ENCODE results near the gene MAN1B1.

MAN1B1 gene

DNA sequence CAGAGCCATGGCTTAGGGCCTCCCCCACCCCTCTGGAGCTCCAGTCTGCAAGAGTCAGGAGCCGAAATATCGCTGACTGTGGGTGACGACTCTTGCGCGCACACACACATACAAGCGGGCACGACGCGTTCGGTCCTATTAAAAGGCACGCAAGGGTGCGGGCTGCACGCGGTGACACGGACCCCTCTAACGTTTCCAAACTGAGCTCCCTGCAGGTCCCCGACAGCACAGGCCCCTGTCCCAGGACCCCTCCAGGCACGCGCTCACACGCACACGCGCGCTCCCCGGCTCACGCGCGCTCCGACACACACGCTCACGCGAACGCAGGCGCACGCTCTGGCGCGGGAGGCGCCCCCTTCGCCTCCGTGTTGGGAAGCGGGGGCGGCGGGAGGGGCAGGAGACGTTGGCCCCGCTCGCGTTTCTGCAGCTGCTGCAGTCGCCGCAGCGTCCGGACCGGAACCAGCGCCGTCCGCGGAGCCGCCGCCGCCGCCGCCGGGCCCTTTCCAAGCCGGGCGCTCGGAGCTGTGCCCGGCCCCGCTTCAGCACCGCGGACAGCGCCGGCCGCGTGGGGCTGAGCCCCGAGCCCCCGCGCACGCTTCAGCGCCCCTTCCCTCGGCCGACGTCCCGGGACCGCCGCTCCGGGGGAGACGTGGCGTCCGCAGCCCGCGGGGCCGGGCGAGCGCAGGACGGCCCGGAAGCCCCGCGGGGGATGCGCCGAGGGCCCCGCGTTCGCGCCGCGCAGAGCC is 52.1 kb downstream of the MAN1B1 start, which contains the start of gene GRIN1:
GRIN1 (plus strand) TSS at position 433 of the 746 bp plus-strand sequence. CDS start 333 bp downstream, outside the sequence.
- TF ChIP-seq EZH2 (optimal IDR thresholded peaks at IDR 0.05; ENCODE audit: low read depth, low read length) (no peak), EZH2phosphoT487 (IDR thresholded peaks at IDR 0.05; ENCODE audit: low read length) (no peak)
- TF ChIP-seq, protein P1, sequence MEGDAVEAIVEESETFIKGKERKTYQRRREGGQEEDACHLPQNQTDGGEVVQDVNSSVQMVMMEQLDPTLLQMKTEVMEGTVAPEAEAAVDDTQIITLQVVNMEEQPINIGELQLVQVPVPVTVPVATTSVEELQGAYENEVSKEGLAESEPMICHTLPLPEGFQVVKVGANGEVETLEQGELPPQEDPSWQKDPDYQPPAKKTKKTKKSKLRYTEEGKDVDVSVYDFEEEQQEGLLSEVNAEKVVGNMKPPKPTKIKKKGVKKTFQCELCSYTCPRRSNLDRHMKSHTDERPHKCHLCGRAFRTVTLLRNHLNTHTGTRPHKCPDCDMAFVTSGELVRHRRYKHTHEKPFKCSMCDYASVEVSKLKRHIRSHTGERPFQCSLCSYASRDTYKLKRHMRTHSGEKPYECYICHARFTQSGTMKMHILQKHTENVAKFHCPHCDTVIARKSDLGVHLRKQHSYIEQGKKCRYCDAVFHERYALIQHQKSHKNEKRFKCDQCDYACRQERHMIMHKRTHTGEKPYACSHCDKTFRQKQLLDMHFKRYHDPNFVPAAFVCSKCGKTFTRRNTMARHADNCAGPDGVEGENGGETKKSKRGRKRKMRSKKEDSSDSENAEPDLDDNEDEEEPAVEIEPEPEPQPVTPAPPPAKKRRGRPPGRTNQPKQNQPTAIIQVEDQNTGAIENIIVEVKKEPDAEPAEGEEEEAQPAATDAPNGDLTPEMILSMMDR (IDR thresholded peaks at IDR 0.05; ENCODE audit: low read length), result no peak
- peaks cover 88% of the 10 kb centered on the region for H3K27me3 ChIP-seq (replicated peaks; ENCODE audit: insufficient read depth, low read length)
- H3K36me3 ChIP-seq (replicated peaks; ENCODE audit: insufficient read depth, low read length), result no peaks in the 10 kb centered on the region
- H3K27ac ChIP-seq (ENCODE audit: low read length), result no peak within 1 kb of the TSS
- DNase-seq, result no peak
- H4K20me1 ChIP-seq (ENCODE audit: insufficient read depth, low read length), result no peaks in the 10 kb centered on the region
- H2AFZ ChIP-seq (ENCODE audit: low read length), result no peak within 1 kb of the TSS
- no peak within 1 kb of the TSS for H3K4me2 ChIP-seq (ENCODE audit: low read depth, low read length)
- H3K79me2 ChIP-seq (ENCODE audit: low read length), result no peaks in the 10 kb centered on the region
- no peaks in the 10 kb centered on the region for H3K4me1 ChIP-seq (ENCODE audit: low read length)
- no peaks in the 10 kb centered on the region for H3K9me3 ChIP-seq (replicated peaks; ENCODE audit: insufficient read depth, low read length)
- no peak within 1 kb of the TSS for H3K9ac ChIP-seq (ENCODE audit: low read length)
- H3F3A ChIP-seq (ENCODE audit: insufficient read depth, low read length), result no peaks in the 10 kb centered on the region
- H3K9me2 ChIP-seq (replicated peaks; ENCODE audit: insufficient read depth, low read length), result no peaks in the 10 kb centered on the region
- H3K4me3 ChIP-seq (ENCODE audit: low read length), result no peak within 1 kb of the TSS

DNA sequence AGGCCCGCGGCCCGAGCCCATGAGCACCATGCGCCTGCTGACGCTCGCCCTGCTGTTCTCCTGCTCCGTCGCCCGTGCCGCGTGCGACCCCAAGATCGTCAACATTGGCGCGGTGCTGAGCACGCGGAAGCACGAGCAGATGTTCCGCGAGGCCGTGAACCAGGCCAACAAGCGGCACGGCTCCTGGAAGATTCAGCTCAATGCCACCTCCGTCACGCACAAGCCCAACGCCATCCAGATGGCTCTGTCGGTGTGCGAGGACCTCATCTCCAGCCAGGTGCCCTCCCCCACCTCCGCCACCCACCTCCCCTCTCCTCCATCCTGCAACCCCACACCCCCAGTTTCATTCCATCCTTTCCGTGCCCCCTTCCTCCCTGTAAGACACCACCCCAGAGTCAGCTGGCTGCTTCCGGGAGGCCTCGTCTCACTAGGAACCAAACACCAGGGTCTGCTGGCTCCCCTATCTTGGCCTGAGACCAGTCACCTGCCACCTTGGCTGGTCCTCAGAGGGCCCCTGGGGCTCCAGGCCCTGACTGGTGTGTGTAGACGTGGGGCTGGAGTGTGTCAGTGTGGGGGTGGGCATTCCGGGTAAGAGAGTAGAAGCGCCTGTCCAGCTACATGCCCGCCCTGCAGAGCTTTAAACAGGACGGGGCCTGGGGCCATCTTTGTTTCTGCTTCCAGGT is 52.8 kb downstream of the MAN1B1 start:
- H3K36me3 ChIP-seq (replicated peaks; ENCODE audit: insufficient read depth, low read length), result no peaks in the 10 kb centered on the region
- H3K27ac ChIP-seq (ENCODE audit: low read length), result no peak overlapping the region
- H3K4me3 ChIP-seq (ENCODE audit: low read length), result no peak overlapping the region
- no peak for DNase-seq
- no peak overlapping the region for H3K4me2 ChIP-seq (ENCODE audit: low read depth, low read length)
- H3K27me3 ChIP-seq (replicated peaks; ENCODE audit: insufficient read depth, low read length), result peaks cover 84% of the 10 kb centered on the region
- TF ChIP-seq EZH2phosphoT487 (IDR thresholded peaks at IDR 0.05; ENCODE audit: low read length), result no peak
- TF ChIP-seq, protein P1 (IDR thresholded peaks at IDR 0.05; ENCODE audit: low read length), result no peak
- no peak for TF ChIP-seq EZH2 (optimal IDR thresholded peaks at IDR 0.05; ENCODE audit: low read depth, low read length)
- H3K9me2 ChIP-seq (replicated peaks; ENCODE audit: insufficient read depth, low read length), result no peaks in the 10 kb centered on the region
- no peaks in the 10 kb centered on the region for H3F3A ChIP-seq (ENCODE audit: insufficient read depth, low read length)
- H3K79me2 ChIP-seq (ENCODE audit: low read length), result no peaks in the 10 kb centered on the region
- no peaks in the 10 kb centered on the region for H4K20me1 ChIP-seq (ENCODE audit: insufficient read depth, low read length)
- no peaks in the 10 kb centered on the region for H3K4me1 ChIP-seq (ENCODE audit: low read length)
- H2AFZ ChIP-seq (ENCODE audit: low read length), result no peak overlapping the region
- H3K9me3 ChIP-seq (replicated peaks; ENCODE audit: insufficient read depth, low read length), result no peaks in the 10 kb centered on the region
- no peak overlapping the region for H3K9ac ChIP-seq (ENCODE audit: low read length)

DNA sequence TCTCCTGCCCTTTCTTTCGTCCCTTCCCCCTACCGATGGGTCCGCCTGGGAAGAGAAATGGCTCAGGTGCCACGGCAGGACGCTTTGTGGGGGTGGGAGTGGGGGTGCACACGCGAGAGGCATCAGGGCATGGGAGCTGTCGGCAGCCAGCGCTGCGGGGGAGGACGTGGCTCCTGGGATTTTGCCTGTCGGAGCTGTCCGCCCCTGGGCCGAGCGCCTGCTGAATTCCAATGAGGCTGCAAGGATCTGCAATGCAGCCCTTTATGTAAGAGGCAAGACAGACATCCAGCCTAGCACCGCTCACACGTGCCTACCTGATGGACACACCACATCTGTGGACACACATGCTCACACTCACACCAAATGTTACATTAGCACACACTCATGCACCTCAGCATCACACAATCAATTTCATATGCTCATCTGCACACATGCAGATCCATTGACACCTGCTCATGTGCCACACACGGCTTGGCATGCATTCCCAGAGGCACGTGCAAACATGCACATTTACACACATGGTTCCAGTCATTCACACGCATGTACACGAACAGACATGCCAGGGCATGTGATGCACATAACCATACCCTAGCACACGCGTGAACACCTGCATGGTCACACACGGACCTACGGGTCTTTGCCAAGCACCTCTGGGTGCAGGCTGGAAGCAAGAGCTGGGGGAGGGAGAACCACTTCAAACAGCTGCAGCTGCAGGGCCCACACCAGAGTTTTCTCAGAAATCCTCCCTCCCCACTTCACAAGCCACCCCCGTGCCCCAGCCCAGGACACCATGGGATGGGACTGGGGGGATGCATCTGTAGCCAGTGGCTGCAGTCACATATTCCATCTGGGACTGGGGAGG is 53.6 kb downstream of the MAN1B1 start:
- TF ChIP-seq, protein P1 (IDR thresholded peaks at IDR 0.05; ENCODE audit: low read length), result no peak
- TF ChIP-seq EZH2 (optimal IDR thresholded peaks at IDR 0.05; ENCODE audit: low read depth, low read length), result no peak
- TF ChIP-seq EZH2phosphoT487 (IDR thresholded peaks at IDR 0.05; ENCODE audit: low read length), result no peak
- Histone ChIP-seq H4K20me1 (ENCODE audit: insufficient read depth, low read length) (no peaks in the 10 kb centered on the region), H3K27me3 (replicated peaks; ENCODE audit: insufficient read depth, low read length) (peaks cover 79% of the 10 kb centered on the region), H3K4me2 (ENCODE audit: low read depth, low read length) (no peak overlapping the region), H3K27ac (ENCODE audit: low read length) (no peak overlapping the region), H3K9me3 (replicated peaks; ENCODE audit: insufficient read depth, low read length) (no peaks in the 10 kb centered on the region), H3F3A (ENCODE audit: insufficient read depth, low read length) (no peaks in the 10 kb centered on the region), H3K4me3 (ENCODE audit: low read length) (no peak overlapping the region), H3K4me1 (ENCODE audit: low read length) (no peaks in the 10 kb centered on the region), H3K9me2 (replicated peaks; ENCODE audit: insufficient read depth, low read length) (no peaks in the 10 kb centered on the region), H3K36me3 (replicated peaks; ENCODE audit: insufficient read depth, low read length) (no peaks in the 10 kb centered on the region), H2AFZ (ENCODE audit: low read length) (no peak overlapping the region), H3K79me2 (ENCODE audit: low read length) (no peaks in the 10 kb centered on the region), H3K9ac (ENCODE audit: low read length) (no peak overlapping the region)
- no peak for DNase-seq

Measured in MM.1S (cell line).